HCT116 (cell line): ENCODE measurements around the gene MRPS2. TPM values are rescaled to one million over a fixed set of nuclear protein-coding genes. Genes with fewer than 3 reads are reported as not detected.

Experiments used
- ATAC-seq: fragments of 200-7000 bp; cut with Tn5 transposase; 2 replicates; pipeline ENCODE4 v1.9.1; 2020; ENCODE audit warnings: mild to moderate bottlenecking, moderate library complexity
- BruUV-seq: library from RNA; stranded (reverse); fragments of 400-500 nt; replicated peaks from 2 replicates; lab custom pipeline; 2021; lab: Mats Ljungman, UMichigan
- CTCF ChIA-PET: fragments of 300-600 bp; sonication (Branson Sonifier 250); formaldehyde crosslinking; loops from one replicate; lab custom pipeline; 2021; ENCODE audit warnings: antibody characterized with exemption; lab: Charles Lee
- POLR2A ChIA-PET: fragments of 300-600, 350-600 bp; sonication (Branson Sonifier 250); formaldehyde crosslinking; loops from one replicate; lab custom pipeline; 2021; ENCODE audit warnings: antibody characterized with exemption; lab: Charles Lee
- RAD21 ChIA-PET, 2 experiments: fragments of 300-600 bp; sonication (Branson Sonifier 250); formaldehyde crosslinking; loops; one replicate each; lab custom pipeline; 2023; ENCODE audit warnings: low total read pairs in 2 of 2; ENCODE audit not compliant: uncharacterized antibody in 2 of 2, unreplicated experiment in 2 of 2, low non-redundant PET in 1 of 2; lab: Charles Lee
- DNase-seq: peaks from one replicate; pipeline ENCODE4 v3.0.0-alpha.2; 2010; ENCODE audit warnings: low read depth, low spot score
- H2AFZ ChIP-seq: fragments of 200-600 bp; shearing (Covaris generic), sonication (generic); 2 replicates; pipeline ENCODE4 v1.6.1; 2017; ENCODE audit warnings: low read depth, mixed run types, mixed read lengths, antibody characterized with exemption, low read length; ENCODE audit not compliant: poor library complexity, severe bottlenecking
- H3K27ac ChIP-seq: 2 replicates; pipeline ENCODE4 v1.5.1; 2012; ENCODE audit warnings: low read depth, low read length
- H3K27me3 ChIP-seq: fragments of 200-600 bp; sonication (generic); 2 replicates; pipeline ENCODE4 v1.6.1; 2016; ENCODE audit warnings: mixed run types, low read length, mixed read lengths; ENCODE audit not compliant: insufficient read depth
- H3K36me3 ChIP-seq, 2 experiments: fragments of 200-500 bp in 1 of 2; fragments of 200-600 bp in 1 of 2; sonication (Bioruptor generic) in 1 of 2; sonication (generic) in 1 of 2; 2 replicates each; pipeline versions ENCODE4 v1.5.1 to v1.6.1; 2014 to 2016; ENCODE audit warnings: low read length in 2 of 2, inconsistent platforms in 1 of 2, mixed read lengths in 1 of 2, mixed run types in 1 of 2; ENCODE audit not compliant: insufficient read depth in 2 of 2, control insufficient read depth in 1 of 2
- H3K4me1 ChIP-seq, 2 experiments: fragments of 200-600 bp in 1 of 2; sonication (generic) in 1 of 2; 2 replicates each; pipeline versions ENCODE4 v1.5.1 to v1.6.1; 2012 to 2017; ENCODE audit warnings: low read length in 2 of 2, inconsistent platforms in 1 of 2, mild to moderate bottlenecking in 1 of 2, mixed read lengths in 1 of 2, mixed run types in 1 of 2, moderate library complexity in 1 of 2; ENCODE audit not compliant: insufficient read depth in 2 of 2, control insufficient read depth in 1 of 2
- H3K4me2 ChIP-seq: fragments of 200-600 bp; sonication (generic); 2 replicates; pipeline ENCODE4 v1.6.1; 2017; ENCODE audit warnings: mixed run types, low read length, mixed read lengths
- H3K4me3 ChIP-seq, 2 experiments: fragments of 200-600 bp in 1 of 2; sonication (generic) in 1 of 2; replicated peaks in 1 of 2; 2 replicates each; pipeline ENCODE4 v1.5.1; 2011 to 2016; ENCODE audit warnings: low read length in 2 of 2, control low read depth in 1 of 2, low read depth in 1 of 2, mild to moderate bottlenecking in 1 of 2, mixed read lengths in 1 of 2, mixed run types in 1 of 2
- H3K79me2 ChIP-seq: fragments of 200-600 bp; sonication (generic); 2 replicates; pipeline ENCODE4 v1.6.1; 2017; ENCODE audit warnings: mild to moderate bottlenecking, mixed run types, low read length, moderate library complexity, mixed read lengths; ENCODE audit not compliant: insufficient read depth
- H3K9ac ChIP-seq: fragments of 200-600 bp; sonication (generic); 2 replicates; pipeline ENCODE4 v1.6.1; 2016; ENCODE audit warnings: low read length, mixed read lengths
- H3K9me2 ChIP-seq: fragments of 200-600 bp; sonication (generic), shearing (Covaris generic); 2 replicates; pipeline ENCODE4 v1.6.1; 2017; ENCODE audit warnings: mixed run types, mild to moderate bottlenecking, moderate library complexity; ENCODE audit not compliant: insufficient read depth
- H3K9me3 ChIP-seq, 2 experiments: fragments of 200-500 bp in 1 of 2; fragments of 200-600 bp in 1 of 2; sonication (Bioruptor generic) in 1 of 2; sonication (generic) in 1 of 2; 2 replicates each; pipeline ENCODE4 v1.6.1; 2014 to 2017; ENCODE audit warnings: low read length in 2 of 2, mixed read lengths in 2 of 2, inconsistent platforms in 1 of 2, low read depth in 1 of 2, mild to moderate bottlenecking in 1 of 2, mixed run types in 1 of 2, moderate library complexity in 1 of 2; ENCODE audit not compliant: control insufficient read depth in 1 of 2, insufficient read depth in 1 of 2
- H4K20me1 ChIP-seq: fragments of 200-600 bp; sonication (generic), shearing (Covaris generic); 2 replicates; pipeline ENCODE4 v1.6.1; 2017; ENCODE audit warnings: mixed run types, mild to moderate bottlenecking, moderate library complexity; ENCODE audit not compliant: insufficient read depth
- CEBPB ChIP-seq: IDR thresholded peaks from 2 replicates; pipeline ENCODE4 v1.6.1; 2012; ENCODE audit warnings: low read depth
- JUND ChIP-seq: IDR thresholded peaks from 2 replicates; pipeline ENCODE4 v1.6.1; 2012
- RAD21 ChIP-seq: IDR thresholded peaks from 2 replicates; pipeline ENCODE4 v1.6.1; 2012; ENCODE audit warnings: low read depth, mild to moderate bottlenecking
- TCF7L2 ChIP-seq: IDR thresholded peaks from 2 replicates; pipeline ENCODE4 v1.7.0; 2011; ENCODE audit warnings: borderline replicate concordance, inconsistent platforms; ENCODE audit not compliant: insufficient read depth, insufficient read length; ENCODE audit errors: extremely low read depth
- YY1 ChIP-seq: IDR thresholded peaks from 2 replicates; pipeline ENCODE4 v1.6.1; 2011; ENCODE audit warnings: low read length, low read depth, moderate library complexity, mild to moderate bottlenecking; ENCODE audit not compliant: insufficient replicate concordance; ENCODE audit errors: extremely low read depth
- intact Hi-C: fragments of 100-400 bp; cut with micrococcal nuclease; formaldehyde crosslinking; loops from 2 replicates; pipeline ENCODE4 v1.10.0; 2022
- total RNA-seq: library from RNA; stranded (reverse); gene quantifications from one replicate; pipeline ENCODE4 v1.2.1, GENCODE V29; 2021; ENCODE audit not compliant: unreplicated experiment
- TF ChIP-seq, protein P1 (sequence below): IDR thresholded peaks from 2 replicates; pipeline ENCODE4 v1.6.1; 2012
- TF ChIP-seq, protein P2 (sequence below): IDR thresholded peaks from 2 replicates; pipeline ENCODE4 v1.6.1; 2012; ENCODE audit warnings: low read depth
- TF ChIP-seq, protein P3 (sequence below): IDR thresholded peaks from 2 replicates; pipeline ENCODE4 v1.6.1; 2012
- TF ChIP-seq, protein P4 (sequence below): IDR thresholded peaks from 2 replicates; pipeline ENCODE4 v1.6.1; 2011; ENCODE audit warnings: mild to moderate bottlenecking, low read length, moderate library complexity; ENCODE audit not compliant: insufficient replicate concordance; ENCODE audit errors: extremely low read depth
- TF ChIP-seq, protein P5 (sequence below), 3 experiments: fragments of 200-600 bp in 1 of 3; sonication (generic) in 1 of 3; IDR thresholded peaks in 2 of 3; conservative IDR thresholded peaks in 1 of 3; 2 replicates each; pipeline ENCODE4 v1.5.1; 2012 to 2017; ENCODE audit warnings: low read depth in 2 of 3, low read length in 2 of 3, antibody characterized with exemption in 1 of 3, borderline replicate concordance in 1 of 3, control low read depth in 1 of 3, mild to moderate bottlenecking in 1 of 3, mixed read lengths in 1 of 3, mixed run types in 1 of 3, moderate library complexity in 1 of 3; ENCODE audit not compliant: insufficient read depth in 1 of 3

Gene MRPS2
- total RNA-seq, 1 experiment from 2014 or later, result 85.1 TPM

DNA sequence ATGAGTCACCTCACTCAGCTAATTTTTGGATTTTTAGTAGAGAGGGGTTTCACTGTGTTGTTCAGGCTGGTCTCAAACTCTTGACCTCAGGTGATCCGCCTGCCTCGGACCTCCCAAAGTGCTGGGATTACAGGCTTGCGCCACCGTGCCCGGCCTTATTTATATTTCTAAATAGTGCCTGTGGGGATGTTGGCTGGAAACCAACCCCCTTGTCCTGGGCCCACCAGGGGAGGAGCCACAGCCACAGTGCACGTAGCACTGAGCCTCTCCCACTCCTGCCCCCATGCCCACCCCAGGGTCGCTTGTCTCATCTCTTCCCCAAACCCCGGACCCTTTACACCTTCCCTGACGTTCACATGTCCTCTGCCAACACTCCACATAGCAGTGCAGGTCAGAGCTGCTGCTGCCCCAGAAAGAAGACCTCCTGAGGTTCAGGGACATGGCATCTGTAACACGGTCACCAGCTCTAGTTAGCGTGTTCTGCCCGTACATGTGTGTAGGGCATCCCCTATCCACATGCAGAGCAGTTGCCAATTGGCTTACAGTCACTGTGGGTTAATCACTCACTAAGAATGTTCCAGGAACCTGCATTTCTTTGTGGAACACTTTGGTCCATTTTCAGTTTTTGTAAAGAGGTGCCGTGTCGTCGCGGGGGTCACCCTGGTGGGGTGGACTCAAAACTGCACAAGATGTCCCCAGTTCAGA, 10.2 kb upstream of the MRPS2 start:
- Histone ChIP-seq H2AFZ (no peak overlapping the region), H3K36me3 (peaks cover 0 to 12% of the 10 kb centered on the region in 2 experiments; a peak in 3 of 4 replicates), H3K79me2 (no peaks in the 10 kb centered on the region), H3K27ac (no peak overlapping the region), H3K4me3 (no peak overlapping the region), H4K20me1 (no peaks in the 10 kb centered on the region), H3K9me3 (no peaks in the 10 kb centered on the region), H3K27me3 (no peaks in the 10 kb centered on the region), H3K9me2 (no peaks in the 10 kb centered on the region), H3K4me2 (no peak overlapping the region), H3K4me1 (peaks cover 0 to 12% of the 10 kb centered on the region in 2 experiments; a peak in 2 of 4 replicates), H3K9ac (no peak overlapping the region)
- ChIA-PET POLR2A (no interaction called here), CTCF (no interaction called here), RAD21 (no interaction called here)
- TF ChIP-seq TCF7L2 (no peak), YY1 (no peak), CEBPB (no peak), JUND (no peak), RAD21 (no peak)
- TF ChIP-seq, protein P1, sequence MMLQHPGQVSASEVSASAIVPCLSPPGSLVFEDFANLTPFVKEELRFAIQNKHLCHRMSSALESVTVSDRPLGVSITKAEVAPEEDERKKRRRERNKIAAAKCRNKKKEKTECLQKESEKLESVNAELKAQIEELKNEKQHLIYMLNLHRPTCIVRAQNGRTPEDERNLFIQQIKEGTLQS, result no peak
- TF ChIP-seq, protein P2, sequence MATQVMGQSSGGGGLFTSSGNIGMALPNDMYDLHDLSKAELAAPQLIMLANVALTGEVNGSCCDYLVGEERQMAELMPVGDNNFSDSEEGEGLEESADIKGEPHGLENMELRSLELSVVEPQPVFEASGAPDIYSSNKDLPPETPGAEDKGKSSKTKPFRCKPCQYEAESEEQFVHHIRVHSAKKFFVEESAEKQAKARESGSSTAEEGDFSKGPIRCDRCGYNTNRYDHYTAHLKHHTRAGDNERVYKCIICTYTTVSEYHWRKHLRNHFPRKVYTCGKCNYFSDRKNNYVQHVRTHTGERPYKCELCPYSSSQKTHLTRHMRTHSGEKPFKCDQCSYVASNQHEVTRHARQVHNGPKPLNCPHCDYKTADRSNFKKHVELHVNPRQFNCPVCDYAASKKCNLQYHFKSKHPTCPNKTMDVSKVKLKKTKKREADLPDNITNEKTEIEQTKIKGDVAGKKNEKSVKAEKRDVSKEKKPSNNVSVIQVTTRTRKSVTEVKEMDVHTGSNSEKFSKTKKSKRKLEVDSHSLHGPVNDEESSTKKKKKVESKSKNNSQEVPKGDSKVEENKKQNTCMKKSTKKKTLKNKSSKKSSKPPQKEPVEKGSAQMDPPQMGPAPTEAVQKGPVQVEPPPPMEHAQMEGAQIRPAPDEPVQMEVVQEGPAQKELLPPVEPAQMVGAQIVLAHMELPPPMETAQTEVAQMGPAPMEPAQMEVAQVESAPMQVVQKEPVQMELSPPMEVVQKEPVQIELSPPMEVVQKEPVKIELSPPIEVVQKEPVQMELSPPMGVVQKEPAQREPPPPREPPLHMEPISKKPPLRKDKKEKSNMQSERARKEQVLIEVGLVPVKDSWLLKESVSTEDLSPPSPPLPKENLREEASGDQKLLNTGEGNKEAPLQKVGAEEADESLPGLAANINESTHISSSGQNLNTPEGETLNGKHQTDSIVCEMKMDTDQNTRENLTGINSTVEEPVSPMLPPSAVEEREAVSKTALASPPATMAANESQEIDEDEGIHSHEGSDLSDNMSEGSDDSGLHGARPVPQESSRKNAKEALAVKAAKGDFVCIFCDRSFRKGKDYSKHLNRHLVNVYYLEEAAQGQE, result no peak
- TF ChIP-seq, protein P3, sequence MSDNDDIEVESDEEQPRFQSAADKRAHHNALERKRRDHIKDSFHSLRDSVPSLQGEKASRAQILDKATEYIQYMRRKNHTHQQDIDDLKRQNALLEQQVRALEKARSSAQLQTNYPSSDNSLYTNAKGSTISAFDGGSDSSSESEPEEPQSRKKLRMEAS, result no peak
- TF ChIP-seq, protein P4, sequence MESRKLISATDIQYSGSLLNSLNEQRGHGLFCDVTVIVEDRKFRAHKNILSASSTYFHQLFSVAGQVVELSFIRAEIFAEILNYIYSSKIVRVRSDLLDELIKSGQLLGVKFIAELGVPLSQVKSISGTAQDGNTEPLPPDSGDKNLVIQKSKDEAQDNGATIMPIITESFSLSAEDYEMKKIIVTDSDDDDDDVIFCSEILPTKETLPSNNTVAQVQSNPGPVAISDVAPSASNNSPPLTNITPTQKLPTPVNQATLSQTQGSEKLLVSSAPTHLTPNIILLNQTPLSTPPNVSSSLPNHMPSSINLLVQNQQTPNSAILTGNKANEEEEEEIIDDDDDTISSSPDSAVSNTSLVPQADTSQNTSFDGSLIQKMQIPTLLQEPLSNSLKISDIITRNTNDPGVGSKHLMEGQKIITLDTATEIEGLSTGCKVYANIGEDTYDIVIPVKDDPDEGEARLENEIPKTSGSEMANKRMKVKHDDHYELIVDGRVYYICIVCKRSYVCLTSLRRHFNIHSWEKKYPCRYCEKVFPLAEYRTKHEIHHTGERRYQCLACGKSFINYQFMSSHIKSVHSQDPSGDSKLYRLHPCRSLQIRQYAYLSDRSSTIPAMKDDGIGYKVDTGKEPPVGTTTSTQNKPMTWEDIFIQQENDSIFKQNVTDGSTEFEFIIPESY, result no peak
- TF ChIP-seq, protein P5, sequence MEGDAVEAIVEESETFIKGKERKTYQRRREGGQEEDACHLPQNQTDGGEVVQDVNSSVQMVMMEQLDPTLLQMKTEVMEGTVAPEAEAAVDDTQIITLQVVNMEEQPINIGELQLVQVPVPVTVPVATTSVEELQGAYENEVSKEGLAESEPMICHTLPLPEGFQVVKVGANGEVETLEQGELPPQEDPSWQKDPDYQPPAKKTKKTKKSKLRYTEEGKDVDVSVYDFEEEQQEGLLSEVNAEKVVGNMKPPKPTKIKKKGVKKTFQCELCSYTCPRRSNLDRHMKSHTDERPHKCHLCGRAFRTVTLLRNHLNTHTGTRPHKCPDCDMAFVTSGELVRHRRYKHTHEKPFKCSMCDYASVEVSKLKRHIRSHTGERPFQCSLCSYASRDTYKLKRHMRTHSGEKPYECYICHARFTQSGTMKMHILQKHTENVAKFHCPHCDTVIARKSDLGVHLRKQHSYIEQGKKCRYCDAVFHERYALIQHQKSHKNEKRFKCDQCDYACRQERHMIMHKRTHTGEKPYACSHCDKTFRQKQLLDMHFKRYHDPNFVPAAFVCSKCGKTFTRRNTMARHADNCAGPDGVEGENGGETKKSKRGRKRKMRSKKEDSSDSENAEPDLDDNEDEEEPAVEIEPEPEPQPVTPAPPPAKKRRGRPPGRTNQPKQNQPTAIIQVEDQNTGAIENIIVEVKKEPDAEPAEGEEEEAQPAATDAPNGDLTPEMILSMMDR (IDR thresholded peaks at IDR 0.05 in 2 of 3, conservative IDR thresholded peaks at IDR 0.05 in 1 of 3; ENCODE audit: borderline replicate concordance in 1 of 3, insufficient read depth in 1 of 3, low read depth in 2 of 3, low read length in 2 of 3), result no peak
- no TSS peak for BruUV-seq
- intact Hi-C loops, result no loop called here
- ATAC-seq (no peak), DNase-seq (no peak)
